Left cardiac atrium (tissue), 4 donors: ENCODE results near the gene CHCHD3. TPM values are rescaled to one million over a fixed set of nuclear protein-coding genes. Genes with fewer than 3 reads are reported as not detected.
A peak's percentile ranks its signal among the peaks of the same experiment; 100 is the strongest.
"Not testable (repeated sequence)": the region's sequence is repeated elsewhere in the genome, so short reads cannot be mapped to it uniquely, and the experiment has no call there.

ENCODE experiments used
- ATAC-seq, 2 donors: fragments of 200-7000 bp; cut with Tn5 transposase; one replicate each; pipeline ENCODE4 v1.9.1; 2020; ENCODE audit warnings: mild to moderate bottlenecking in 2 of 2, moderate library complexity in 2 of 2
- DNase-seq: peaks from one replicate; pipeline ENCODE4 v3.0.0-alpha.2; 2020
- intact Hi-C, 2 donors: fragments of 100-400 bp; cut with DNase I; formaldehyde crosslinking; loops; one replicate each; pipeline versions ENCODE4 v1.14.1 to v1.15.1; 2022 to 2023
- total RNA-seq, 2 donors: library from RNA; stranded (reverse); fragmentation: NEBNext Ultra II Directional; extraction: Animal tissue kit (Norgen Biotek cat#: 25700); gene quantifications; one replicate each; pipeline ENCODE4 v1.2.1, GENCODE V29; 2021
- donor health status: DM: no; HTN: yes; CAD: no.
- donor health status: DM: no; HTN: yes; CAD: no; lungs with severe emphysema.
- donor health status: DM: yes; HTN: yes; CAD: no.
- donor health status: Dilated cardiomyopathy.

The CHCHD3 gene
- total RNA-seq, 2 donors from 2014 or later, result 127 to 145 TPM

DNA sequence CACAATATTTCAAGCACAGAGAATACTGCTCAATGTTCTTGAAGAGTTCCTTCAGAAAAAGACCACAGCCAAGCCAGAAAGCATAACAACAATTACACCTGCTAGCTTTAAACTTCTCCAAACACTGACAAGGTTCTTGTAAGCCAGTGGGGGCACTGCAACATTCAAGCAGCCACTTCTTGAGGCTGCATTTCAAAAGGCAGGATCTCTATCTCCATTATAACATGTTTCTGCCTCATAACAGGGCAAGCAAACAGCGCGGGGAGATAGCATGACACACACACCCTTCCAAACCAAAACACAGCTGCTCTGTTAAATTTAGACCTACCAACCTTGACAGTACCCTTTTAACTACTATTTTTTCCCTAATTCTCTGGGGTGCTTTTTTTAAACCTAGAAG is 30.8 kb downstream of the CHCHD3 start:
- ATAC-seq (peak; percentile 37 to 50), DNase-seq (no peak)
- intact Hi-C loops, result no loop called here

DNA sequence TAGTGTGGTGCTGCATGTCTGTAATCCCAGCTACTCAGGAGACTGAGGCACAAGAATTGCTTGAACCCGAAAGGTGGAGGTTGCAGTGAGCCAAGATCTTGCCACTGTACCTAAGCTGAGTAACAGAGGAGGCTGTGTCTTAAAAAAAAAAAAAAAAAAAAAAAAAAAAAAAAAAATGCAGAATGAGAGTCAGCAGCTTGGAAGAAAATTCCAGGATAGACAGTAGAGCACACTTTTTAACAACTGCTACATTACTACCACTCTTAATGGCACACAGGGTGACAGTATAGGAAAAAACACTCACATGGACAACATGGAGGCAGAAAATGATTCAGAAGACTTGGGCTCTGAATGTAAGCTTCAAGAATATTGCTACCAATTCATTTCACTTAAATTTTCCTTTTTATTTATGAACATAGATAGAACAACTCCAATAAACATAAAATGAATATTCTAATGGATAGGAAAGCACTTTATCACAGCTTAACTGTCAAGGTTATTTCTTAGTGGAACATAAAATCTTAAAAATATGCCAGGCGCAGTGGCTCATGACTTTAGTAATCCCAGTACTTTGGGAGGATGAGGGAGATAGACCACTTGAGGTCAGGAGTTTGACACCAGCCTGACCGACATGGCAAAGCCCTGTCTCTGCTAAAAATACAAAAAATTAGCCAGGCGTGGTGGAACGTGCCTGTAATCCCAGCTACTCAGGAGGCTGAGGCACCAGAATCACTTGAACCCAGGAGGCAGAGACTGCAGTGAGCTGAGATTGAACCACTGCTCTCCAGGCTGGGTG is 31.5 kb downstream of the CHCHD3 start:
- intact Hi-C loops, result no loop called here
- DNase-seq (no peak), ATAC-seq (no peak)

DNA sequence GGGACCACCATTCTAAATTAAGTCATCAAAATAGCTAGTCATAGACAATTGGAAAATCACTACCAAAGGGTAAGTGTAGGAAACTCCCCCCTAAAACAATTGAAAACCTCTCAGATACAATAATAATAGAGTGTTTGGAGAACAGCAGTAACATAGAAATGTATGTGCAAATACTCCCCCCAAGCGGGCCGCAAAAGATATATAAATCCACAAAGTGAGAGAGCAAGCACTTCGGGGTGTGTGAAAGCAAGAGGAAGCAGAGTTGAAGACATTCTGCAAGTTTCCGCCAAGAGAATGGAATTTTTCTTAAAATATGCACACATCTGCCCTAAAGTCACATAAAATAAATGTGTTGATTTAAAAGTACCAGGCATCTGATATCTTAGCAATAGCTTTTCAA is 33.3 kb downstream of the CHCHD3 start:
- DNase-seq (no peak), ATAC-seq (no peak)
- intact Hi-C loops, result no loop called here

DNA sequence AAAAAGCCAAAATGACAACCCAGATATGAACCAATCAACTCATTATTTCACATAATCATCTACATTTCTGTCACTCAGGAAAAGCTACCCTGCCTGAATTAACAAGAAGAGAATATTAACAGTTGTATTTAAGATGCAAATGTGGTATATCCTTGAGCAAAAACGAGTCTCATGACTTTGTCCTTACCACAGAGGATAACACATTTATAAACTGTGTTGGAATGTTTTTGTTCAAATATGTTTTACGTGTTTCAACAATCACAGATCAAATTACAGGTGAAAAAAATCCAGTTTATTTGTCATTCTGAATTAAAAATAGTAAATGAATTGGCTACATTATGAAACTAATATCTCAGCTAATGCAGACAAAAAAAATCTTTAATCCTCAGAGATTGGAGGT is 34.6 kb downstream of the CHCHD3 start:
- DNase-seq, result no peak
- intact Hi-C loops, result no loop called here
- ATAC-seq, result no peak

DNA sequence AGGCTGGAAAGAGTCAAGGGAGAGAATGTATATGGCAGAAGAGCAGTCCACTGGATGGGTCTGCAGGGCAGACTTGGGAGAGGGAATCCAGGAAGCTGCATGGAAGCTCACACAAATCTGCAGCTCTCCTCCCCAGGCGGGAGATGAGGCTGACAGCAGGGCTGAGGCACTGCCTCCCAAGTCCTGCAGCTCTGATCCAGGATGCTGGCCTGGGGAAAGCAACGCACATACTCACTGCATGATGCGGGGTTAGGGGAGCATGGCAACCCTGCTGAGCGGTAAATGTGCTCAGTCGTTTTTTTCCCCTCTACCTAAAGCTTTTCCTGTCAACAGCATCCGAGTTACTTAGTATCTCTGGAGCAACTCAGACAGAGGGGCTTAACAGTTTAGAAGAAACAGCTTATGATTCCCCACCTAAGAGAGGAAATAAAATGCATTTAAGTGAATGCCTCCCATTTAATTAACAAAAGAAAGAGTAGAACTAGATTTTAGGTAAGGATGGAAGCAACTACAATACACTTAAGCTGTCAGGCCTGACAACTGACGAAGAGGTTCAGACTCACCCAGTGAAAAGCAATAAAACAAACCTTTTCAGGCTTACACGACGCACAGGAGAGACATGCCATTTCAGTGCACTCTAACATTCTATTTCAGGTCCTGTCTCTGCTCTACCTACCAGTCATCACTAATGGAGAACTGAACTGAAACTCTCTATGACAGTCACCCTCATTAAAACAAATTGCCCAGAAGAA is 37.0 kb downstream of the CHCHD3 start:
- intact Hi-C loops, result no loop called here
- ATAC-seq (no peak), DNase-seq (no peak)

DNA sequence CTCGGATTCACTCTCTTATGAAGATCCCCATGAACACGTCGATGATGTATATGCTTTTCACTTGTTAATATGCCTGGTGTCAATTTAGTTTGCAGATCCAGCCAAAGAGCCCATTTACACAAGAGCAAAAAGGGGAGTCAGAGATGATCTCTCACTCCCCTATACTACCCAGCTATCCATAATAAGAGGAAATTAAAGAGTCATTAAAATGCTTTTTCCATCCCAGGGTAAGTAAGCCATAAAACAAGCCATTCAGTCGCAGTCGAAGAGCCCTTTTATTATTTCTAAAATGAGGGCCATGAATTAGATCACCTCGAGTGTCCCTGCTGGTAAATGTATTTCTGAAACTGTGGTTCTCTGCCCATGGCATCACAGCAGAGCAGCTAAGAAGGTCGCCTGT is 41.2 kb downstream of the CHCHD3 start:
- intact Hi-C loops, result no loop called here
- no peak for DNase-seq
- ATAC-seq, result no peak

DNA sequence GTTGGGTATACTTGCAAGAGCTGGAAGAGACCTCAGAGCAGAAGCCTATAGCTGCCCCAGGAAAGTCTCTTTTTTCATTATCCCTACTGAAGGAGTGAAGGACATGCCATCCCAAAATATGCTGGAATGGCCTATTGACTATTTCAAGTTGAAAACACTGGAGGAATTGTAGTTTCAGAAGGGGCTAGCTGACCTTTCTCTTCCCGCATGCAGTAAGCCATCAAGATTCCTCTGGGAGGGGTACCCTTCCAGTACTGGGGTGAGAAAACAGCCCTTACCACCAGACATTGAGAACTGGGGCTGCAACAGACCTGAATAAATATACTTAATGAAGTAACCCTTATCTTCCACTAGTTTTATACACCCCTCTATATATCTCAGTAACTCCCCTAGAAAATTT is 41.7 kb downstream of the CHCHD3 start:
- no peak for DNase-seq
- no peak for ATAC-seq
- intact Hi-C loops, result no loop called here

DNA sequence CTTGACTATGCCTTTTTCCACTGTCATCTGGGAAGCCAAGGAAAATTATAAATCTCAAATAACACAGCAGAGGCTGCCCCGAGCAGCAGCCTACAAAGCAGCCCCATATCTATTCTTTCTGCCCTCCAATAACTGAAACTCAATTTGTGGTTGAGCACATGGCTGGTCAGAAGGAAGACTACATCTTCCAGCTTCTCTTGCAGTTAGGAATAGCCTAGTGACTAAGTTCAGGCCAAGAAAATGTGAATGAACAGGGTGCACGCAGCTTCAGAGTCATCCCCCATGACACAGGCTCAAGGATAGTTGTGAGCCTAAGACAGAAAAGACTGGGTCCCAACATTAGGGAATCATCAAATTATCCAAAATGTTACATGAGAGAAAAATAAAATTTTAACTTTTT is 42.3 kb downstream of the CHCHD3 start:
- DNase-seq (no peak), ATAC-seq (no peak)
- intact Hi-C loops, result no loop called here

DNA sequence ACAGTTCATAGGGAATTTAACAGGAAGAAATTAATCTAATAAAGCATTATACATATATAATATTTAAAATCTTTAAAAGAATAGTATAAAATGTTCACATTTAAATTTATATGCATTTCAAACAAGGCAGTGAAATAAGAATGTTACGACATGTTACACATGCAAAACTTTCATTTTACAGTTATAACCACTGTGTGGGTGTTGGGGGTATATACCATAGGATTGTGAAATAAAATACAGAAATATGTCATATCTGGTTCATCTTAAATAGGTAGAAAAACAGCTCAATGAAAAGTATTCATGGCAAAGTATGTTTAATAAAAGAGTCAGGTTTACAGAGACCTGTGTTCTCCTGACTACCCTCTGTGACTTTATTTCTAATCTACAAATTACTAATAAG is 45.6 kb downstream of the CHCHD3 start:
- intact Hi-C loops, result no loop called here
- ATAC-seq (no peak), DNase-seq (no peak)

DNA sequence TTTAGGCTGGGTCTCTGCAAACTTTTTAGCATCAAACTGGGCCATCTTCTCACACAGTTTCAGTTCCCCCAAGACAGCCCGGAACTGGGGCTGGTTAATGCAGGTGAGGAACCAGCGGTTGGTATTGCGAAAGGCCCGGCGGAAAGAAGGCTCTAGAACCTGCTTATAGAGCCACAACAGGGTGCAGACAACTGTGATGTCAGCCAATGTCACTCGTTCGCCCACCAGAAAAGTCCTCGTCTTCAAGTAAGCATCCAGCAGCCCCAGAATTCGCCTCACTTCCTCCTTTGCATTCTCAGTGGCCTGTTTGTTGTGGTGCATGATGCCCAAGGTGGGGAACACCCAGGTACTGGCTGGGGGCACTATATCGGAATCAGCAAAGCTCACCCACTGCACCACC is 46.6 kb downstream of the CHCHD3 start:
- ATAC-seq, DNase-seq, intact Hi-C loops: not testable (repeated sequence)

DNA sequence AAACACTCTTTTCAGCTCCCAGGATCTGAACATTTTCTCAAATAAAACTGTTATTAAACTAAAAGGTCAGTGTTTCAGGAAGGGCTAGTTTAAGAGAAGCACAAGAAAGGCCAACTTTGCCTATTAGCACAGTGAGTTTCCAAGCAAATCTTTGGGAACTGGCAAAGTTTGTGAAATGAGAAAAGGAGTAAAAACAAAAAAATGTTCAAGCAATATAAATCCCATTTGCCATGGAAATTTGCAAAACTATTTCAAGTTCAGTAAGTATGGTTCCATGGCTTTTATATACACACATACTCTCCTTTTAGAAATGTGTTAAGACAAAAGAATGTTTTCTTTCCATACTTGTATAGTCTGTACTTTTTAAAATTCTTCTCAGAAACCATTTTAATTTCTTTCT is 51.5 kb downstream of the CHCHD3 start:
- ATAC-seq (no peak), DNase-seq (no peak)
- intact Hi-C loops, result no loop called here

DNA sequence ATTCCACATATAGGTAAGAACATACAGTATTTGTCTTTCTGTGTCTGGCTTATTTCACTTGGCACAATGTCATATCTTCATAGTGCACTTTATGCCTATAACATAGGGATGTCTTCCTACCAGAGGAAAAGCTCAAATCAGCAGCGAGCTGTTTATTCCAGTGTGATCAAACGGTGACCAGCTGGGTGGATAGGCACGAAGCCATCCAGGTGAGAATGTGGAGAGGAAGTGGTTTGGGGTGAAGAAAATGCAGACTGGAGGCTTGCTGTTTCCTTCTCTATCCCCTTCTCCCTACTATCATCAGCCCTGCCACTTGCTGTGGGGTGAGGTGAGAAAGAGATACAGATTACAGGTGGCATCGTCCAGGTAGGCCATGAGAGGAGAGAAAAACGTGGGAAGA is 52.4 kb downstream of the CHCHD3 start:
- ATAC-seq, result no peak
- DNase-seq, result no peak
- intact Hi-C loops, result no loop called here

DNA sequence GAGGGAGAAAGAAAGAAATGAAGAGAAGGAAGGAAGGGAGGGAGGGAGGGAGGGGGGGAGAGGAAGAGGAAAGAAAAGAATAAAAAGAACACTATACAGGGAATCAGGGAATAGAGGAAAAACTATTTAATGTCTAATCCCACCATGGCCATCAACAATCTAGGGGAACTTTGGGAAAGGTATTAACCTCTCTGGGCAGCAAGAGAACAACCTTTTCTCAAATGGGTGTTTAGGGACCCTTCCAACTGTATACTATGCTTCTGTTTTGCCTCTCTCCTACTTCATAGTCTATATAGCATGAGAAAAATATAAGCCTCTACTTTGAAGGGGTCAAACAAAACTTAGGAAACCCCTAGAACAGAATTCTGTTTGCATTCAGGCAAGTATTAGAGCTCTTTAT is 54.5 kb downstream of the CHCHD3 start:
- DNase-seq, result no peak
- no peak for ATAC-seq
- intact Hi-C loops, result no loop called here

DNA sequence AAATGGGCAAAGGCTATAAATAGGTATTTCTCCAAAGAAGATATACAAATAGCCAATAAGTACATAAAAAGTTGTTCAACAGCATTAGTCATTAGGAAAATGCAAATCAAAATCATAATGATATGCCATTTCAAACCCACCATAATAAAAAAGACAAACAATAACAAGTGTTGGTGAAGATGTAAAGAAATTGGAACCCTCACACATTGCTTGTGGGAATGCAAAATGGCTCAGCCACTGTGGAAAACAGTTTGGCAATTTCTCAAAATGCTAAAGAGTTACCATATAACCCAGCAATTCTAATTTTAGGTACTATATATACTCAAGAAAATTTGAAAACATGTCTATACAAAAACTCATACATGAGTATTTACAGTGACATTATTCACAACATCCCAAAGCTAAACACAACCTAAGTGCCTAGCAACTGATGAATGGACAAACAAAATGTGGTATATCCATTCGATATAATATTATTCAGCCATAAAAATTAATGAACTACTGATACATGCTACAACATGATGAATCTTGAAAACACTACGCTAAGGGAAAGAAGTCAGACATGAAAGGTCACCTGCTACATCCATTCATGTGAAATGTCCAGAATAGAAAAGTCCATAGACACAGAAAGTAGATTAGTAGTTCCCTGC is 55.6 kb downstream of the CHCHD3 start:
- no peak for ATAC-seq
- intact Hi-C loops, result no loop called here

DNA sequence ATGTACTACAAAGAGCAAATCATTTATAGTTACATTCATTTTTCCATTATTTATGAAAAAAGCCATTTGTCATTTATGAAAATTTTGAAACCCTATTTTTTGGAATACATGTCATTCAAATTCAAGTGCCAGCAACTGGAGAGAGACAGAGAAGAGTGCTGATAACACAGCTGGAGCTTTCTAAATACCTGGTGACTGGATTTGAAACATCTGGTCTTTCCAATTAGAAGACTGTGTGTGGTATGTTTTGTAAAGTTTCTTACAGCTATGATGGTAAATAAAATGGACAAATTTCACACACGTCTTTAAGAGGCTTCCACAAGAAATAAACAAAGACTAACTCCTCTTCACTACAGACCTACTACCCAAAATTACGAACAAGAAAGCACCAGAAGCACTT is 56.8 kb downstream of the CHCHD3 start:
- DNase-seq, result no peak
- ATAC-seq, result no peak
- intact Hi-C loops, result no loop called here

More for the DNA sequence above, 55.6 kb downstream of the CHCHD3 start:
- DNase-seq, result no peak

DNA sequence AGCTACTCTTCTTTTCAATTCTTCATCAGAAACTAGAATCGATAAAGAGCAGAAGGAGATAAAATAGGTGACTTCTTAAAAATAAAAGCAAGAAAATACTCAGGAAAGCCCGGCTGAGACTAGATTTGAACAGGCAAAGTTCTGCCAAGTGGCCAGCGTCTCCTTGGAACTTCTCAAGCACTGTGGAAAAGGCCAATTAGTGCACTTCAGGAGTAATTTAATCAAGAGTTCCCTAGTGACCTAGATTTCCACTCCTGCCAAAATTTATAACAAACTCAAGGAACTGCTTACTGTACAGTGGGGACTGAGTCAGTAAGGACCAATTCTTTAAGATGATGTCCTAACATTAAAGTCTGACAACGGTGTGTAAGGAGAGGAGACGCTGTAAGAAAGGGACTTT is 57.3 kb downstream of the CHCHD3 start:
- intact Hi-C loops, result no loop called here
- DNase-seq, result no peak
- ATAC-seq, result no peak

DNA sequence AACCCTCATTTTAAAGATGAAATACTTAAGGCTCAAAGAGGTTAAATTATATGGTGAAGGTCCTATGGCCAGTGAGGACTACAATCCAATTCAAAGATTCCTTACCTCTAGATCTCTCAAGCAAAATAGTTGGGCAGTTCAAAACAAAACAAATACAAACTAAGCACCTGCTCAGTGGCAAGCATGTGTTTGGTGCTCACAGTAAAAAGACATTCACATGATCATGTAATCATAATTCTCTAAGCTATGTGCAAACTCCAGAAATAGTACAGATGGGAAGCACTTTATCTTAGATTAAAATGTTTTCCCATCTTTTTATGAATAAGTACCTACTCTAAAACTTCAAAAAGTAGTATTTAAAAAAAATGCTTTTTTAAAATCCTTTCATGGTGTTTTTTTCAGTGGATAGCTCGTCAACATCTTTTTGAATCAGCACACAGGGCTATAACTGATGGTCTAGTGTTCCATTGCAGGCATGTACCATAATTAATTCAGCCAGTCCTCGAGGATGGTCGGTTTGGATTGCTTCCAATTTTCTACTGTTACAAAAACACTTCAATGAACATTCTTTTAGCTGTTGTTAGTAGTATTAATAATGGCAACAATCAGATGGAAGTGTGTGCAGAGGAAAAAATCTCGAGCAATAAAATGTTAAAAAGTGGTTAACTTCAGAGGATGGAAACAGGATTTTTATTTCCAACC is 58.4 kb downstream of the CHCHD3 start:
- no peak for DNase-seq
- intact Hi-C loops, result no loop called here
- ATAC-seq, result no peak

DNA sequence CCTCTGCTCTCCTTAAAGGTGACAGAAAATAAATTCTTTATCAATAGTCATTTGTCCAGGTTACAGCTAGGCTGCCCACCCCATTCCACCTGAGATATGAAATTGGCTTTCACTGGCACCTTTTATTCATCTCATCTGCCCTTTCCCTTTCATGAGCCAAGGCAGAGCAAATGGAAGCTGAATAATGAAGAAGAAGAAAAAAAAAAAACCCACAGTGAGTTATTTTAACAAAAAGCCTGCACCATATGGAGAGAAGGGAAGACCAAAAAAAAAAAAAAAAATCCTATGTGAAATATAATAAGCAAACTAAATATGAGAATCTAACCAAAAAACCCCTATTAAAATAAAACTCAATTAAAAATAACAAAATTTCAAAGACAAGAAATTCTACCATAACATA is 59.2 kb downstream of the CHCHD3 start:
- DNase-seq (no peak), ATAC-seq (no peak)
- intact Hi-C loops, result no loop called here

DNA sequence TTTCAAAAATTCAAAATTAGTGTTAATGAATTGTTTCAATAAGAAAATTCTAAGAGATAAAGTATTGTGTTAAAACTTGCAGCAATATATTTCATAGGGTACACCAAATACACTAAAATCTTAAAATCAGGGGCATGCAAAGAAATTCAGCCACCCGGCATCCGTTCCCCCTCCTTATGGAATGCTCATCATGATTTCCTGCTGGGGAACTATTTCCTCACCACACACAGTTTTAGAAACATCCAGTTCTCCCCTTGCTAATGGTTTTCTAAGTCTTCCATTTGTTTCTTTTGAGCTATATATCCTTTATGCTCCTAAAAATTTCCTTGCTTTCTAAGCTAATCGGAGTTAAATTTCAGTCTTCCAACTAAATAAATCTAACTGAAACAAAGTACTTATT is 60.7 kb downstream of the CHCHD3 start:
- intact Hi-C loops, result no loop called here
- ATAC-seq (no peak), DNase-seq (no peak)

DNA sequence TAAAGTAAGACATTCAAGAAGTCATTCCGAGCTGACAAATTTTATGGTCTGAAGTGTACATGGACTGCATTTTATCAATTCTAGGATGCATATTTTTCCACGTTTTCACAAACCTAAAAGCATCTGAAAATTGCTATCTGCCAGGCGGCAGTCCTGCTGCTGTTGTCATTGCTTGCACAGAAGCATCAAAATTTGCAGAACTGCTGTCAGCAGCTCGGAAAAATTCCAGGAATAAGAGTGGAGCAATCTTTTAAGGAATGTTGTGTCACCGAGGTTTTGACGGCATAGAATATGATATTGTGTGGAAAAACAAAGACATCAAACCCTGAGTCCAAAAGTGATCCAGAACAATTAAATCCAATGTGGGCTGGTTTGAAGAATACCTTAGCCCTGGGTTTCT is 61.4 kb downstream of the CHCHD3 start:
- no peak for DNase-seq
- no peak for ATAC-seq
- intact Hi-C loops, result no loop called here
